SU-DHL-6 (cell line): Measurements from ENCODE around the gene PAX1.

Experiments
- H2AFZ ChIP-seq: fragments of 200-600 bp; sonication (generic); 2 replicates; pipeline ENCODE4 v1.6.1; 2014; ENCODE audit warnings: low read depth, mild to moderate bottlenecking, moderate library complexity, mixed read lengths, antibody characterized with exemption, low read length; ENCODE audit not compliant: severe bottlenecking
- H3F3A ChIP-seq: fragments of 200-600 bp; shearing (Covaris generic); 2 replicates; pipeline ENCODE4 v1.6.0; 2016; ENCODE audit warnings: antibody characterized with exemption, mild to moderate bottlenecking; ENCODE audit not compliant: insufficient read depth
- H3K27ac ChIP-seq: fragments of 200-600 bp; sonication (generic); 2 replicates; pipeline ENCODE4 v1.5.1; 2016; ENCODE audit warnings: low read depth, mild to moderate bottlenecking, low read length, moderate library complexity, mixed read lengths
- H3K27me3 ChIP-seq: fragments of 200-600 bp; sonication (generic), shearing (Covaris generic); 2 replicates; pipeline ENCODE4 v1.6.0; 2014; ENCODE audit warnings: mild to moderate bottlenecking, low read length
- H3K36me3 ChIP-seq: fragments of 200-600 bp; sonication (generic); 2 replicates; pipeline ENCODE4 v1.6.1; 2014; ENCODE audit warnings: mild to moderate bottlenecking, low read length, mixed read lengths
- H3K4me2 ChIP-seq: fragments of 300-600, 200-600 bp; shearing (Covaris generic), sonication (generic); 2 replicates; pipeline ENCODE4 v1.6.0; 2014; ENCODE audit warnings: low read length, low read depth, mild to moderate bottlenecking; ENCODE audit not compliant: poor library complexity, severe bottlenecking
- H3K4me3 ChIP-seq: fragments of 200-600 bp; sonication (generic); 2 replicates; pipeline ENCODE4 v1.5.1; 2014; ENCODE audit warnings: antibody characterized with exemption, low read length, mild to moderate bottlenecking, mixed read lengths; ENCODE audit not compliant: insufficient read depth, poor library complexity, severe bottlenecking
- H3K79me2 ChIP-seq: fragments of 200-600 bp; sonication (generic); 2 replicates; pipeline ENCODE4 v1.6.1; 2014; ENCODE audit warnings: mild to moderate bottlenecking, low read length, moderate library complexity; ENCODE audit not compliant: insufficient read depth
- H3K9ac ChIP-seq: fragments of 200-600 bp; sonication (generic); 2 replicates; pipeline ENCODE4 v1.7.0; 2014; ENCODE audit warnings: mild to moderate bottlenecking, low read length
- H3K9me2 ChIP-seq: fragments of 200-600 bp; sonication (generic); replicated peaks from 2 replicates; pipeline ENCODE4 v1.6.1; 2014; ENCODE audit warnings: low read length; ENCODE audit not compliant: insufficient read depth
- H3K9me3 ChIP-seq: fragments of 200-600 bp; sonication (generic); 2 replicates; pipeline ENCODE4 v1.6.1; 2014; ENCODE audit warnings: low read length, mixed read lengths; ENCODE audit not compliant: insufficient read depth
- H4K20me1 ChIP-seq: fragments of 200-600 bp; sonication (generic); 2 replicates; pipeline ENCODE4 v1.6.1; 2014; ENCODE audit warnings: low read depth, mild to moderate bottlenecking, antibody characterized with exemption, low read length, moderate library complexity, mixed read lengths
- CTCF ChIP-seq: fragments of 200-600 bp; sonication (generic); IDR thresholded peaks from one replicate; pipeline ENCODE4 v1.5.1; 2017; ENCODE audit warnings: antibody characterized with exemption, mild to moderate bottlenecking, low read length, moderate library complexity; ENCODE audit not compliant: insufficient read depth, poor library complexity, severe bottlenecking
- EZH2phosphoT487 ChIP-seq: fragments of 200-600 bp; sonication (generic), shearing (Covaris generic); conservative IDR thresholded peaks from 2 replicates; pipeline ENCODE4 v1.6.1; 2018; ENCODE audit warnings: mild to moderate bottlenecking, antibody characterized with exemption, low read length, moderate library complexity, mixed read lengths

The PAX1 gene

GRCh38 chr20:21681922-21682318, 23.5 kb upstream of the PAX1 start:
- no peaks in the 10 kb centered on the region for H4K20me1 ChIP-seq
- no peaks in the 10 kb centered on the region for H3K9me3 ChIP-seq
- H3K4me2 ChIP-seq, result no peak overlapping the region
- no peak overlapping the region for H2AFZ ChIP-seq
- H3K9ac ChIP-seq, result no peak overlapping the region
- TF ChIP-seq CTCF, result no peak
- no peak for TF ChIP-seq EZH2phosphoT487
- no peaks in the 10 kb centered on the region for H3K36me3 ChIP-seq
- H3K9me2 ChIP-seq, result no peaks in the 10 kb centered on the region
- H3K27ac ChIP-seq, result no peak overlapping the region
- no peaks in the 10 kb centered on the region for H3K27me3 ChIP-seq
- H3F3A ChIP-seq, result no peaks in the 10 kb centered on the region
- H3K4me3 ChIP-seq, result no peak overlapping the region
- no peaks in the 10 kb centered on the region for H3K79me2 ChIP-seq

- Histone ChIP-seq H3K4me3 (no peak overlapping the region), H3K9me3 (no peaks in the 10 kb centered on the region)
- TF ChIP-seq EZH2phosphoT487, result no peak
Measured at GRCh38 chr20:21682521-21682954, 22.9 kb upstream of the PAX1 start.

GRCh38 chr20:21684671-21685070, 20.8 kb upstream of the PAX1 start:
- Histone ChIP-seq H3K27ac (no peak overlapping the region), H3K4me3 (no peak overlapping the region), H3K36me3 (no peaks in the 10 kb centered on the region), H3K4me2 (no peak overlapping the region), H4K20me1 (no peaks in the 10 kb centered on the region), H3K9me3 (no peaks in the 10 kb centered on the region), H2AFZ (no peak overlapping the region), H3K79me2 (no peaks in the 10 kb centered on the region), H3F3A (no peaks in the 10 kb centered on the region), H3K9ac (no peak overlapping the region), H3K27me3 (no peaks in the 10 kb centered on the region), H3K9me2 (no peaks in the 10 kb centered on the region)
- TF ChIP-seq CTCF, result no peak
- TF ChIP-seq EZH2phosphoT487, result no peak

More at GRCh38 chr20:21682521-21682954, 22.9 kb upstream of the PAX1 start:
- H3K9me2 ChIP-seq, result no peaks in the 10 kb centered on the region
- no peak overlapping the region for H3K4me2 ChIP-seq
- no peaks in the 10 kb centered on the region for H3K79me2 ChIP-seq
- H3F3A ChIP-seq, result no peaks in the 10 kb centered on the region
- H3K36me3 ChIP-seq, result no peaks in the 10 kb centered on the region
- H3K27ac ChIP-seq, result no peak overlapping the region
- no peaks in the 10 kb centered on the region for H3K27me3 ChIP-seq
- H4K20me1 ChIP-seq, result no peaks in the 10 kb centered on the region
- H3K9ac ChIP-seq, result no peak overlapping the region
- H2AFZ ChIP-seq, result no peak overlapping the region

- Histone ChIP-seq H4K20me1 (no peaks in the 10 kb centered on the region), H3K9me3 (no peaks in the 10 kb centered on the region), H3K9ac (no peak overlapping the region), H2AFZ (no peak overlapping the region), H3K27me3 (no peaks in the 10 kb centered on the region), H3K79me2 (no peaks in the 10 kb centered on the region), H3K9me2 (no peaks in the 10 kb centered on the region), H3K4me2 (no peak overlapping the region), H3K4me3 (no peak overlapping the region), H3K36me3 (no peaks in the 10 kb centered on the region), H3K27ac (no peak overlapping the region), H3F3A (no peaks in the 10 kb centered on the region)
- TF ChIP-seq EZH2phosphoT487, result no peak
- no peak for TF ChIP-seq CTCF
Measured at GRCh38 chr20:21685981-21686380, 19.5 kb upstream of the PAX1 start.
